Umbilical cord (tissue), 2 donors: ENCODE measurements around the gene SCAF1. TPM values are rescaled to one million over a fixed set of nuclear protein-coding genes. Genes with fewer than 3 reads are reported as not detected.
A peak's percentile ranks its signal among the peaks of the same experiment; 100 is the strongest.

Experiments
- DNase-seq: peaks from one replicate; pipeline ENCODE4 v3.0.0-alpha.2; 2015; ENCODE audit warnings: low spot score
- total RNA-seq: library from RNA; depleted of rRNA; stranded (reverse); fragments of >200 nt; gene quantifications from one replicate; pipeline ENCODE4 v1.2.3, GENCODE V29; 2014; ENCODE audit warnings: low replicate concordance; ENCODE audit not compliant: insufficient read depth

The SCAF1 gene
- total RNA-seq, 1 donor from 2014 or later, result 7.9 TPM

DNA sequence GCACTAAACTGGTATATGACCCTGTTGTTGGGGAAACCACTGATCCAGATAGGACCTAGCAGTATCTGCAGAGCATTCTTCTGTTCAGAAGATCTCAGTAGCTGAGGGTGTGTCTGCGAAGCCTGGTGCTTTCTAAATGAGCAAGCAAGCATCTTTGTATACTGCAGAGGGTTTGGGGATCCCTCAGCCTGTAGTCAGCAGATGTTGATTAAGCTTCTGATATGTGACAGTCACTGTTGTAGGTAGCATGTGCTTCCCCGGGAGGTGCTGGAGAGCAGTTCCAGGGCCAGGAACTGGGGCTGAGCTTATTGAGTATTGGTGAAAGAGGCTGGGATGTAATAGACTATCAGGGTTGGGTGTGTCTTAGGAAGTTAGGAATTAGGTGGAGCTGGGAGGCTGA is 1.5 kb downstream of the SCAF1 start:
- no peak for DNase-seq

DNA sequence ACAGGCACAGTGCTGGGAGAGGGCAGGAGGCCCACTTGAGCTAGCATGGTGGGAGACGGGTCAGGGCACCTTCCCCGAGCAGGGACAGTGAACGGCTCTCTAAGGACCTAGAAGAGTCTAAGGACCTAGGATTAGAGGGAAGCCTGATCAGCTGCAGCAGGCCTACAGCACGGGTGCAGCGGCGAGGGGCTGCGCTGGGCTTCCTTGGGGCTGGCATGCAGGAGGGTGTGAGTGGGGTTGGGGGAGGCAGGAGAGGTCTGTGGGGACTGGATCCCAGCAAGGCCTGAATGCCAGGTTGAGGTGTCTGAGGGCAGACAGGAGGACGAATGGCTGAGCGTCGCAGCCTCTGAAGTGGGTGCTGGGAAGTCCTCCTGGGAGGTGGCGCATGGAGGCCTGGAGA is 3.6 kb downstream of the SCAF1 start:
- DNase-seq, result no peak

DNA sequence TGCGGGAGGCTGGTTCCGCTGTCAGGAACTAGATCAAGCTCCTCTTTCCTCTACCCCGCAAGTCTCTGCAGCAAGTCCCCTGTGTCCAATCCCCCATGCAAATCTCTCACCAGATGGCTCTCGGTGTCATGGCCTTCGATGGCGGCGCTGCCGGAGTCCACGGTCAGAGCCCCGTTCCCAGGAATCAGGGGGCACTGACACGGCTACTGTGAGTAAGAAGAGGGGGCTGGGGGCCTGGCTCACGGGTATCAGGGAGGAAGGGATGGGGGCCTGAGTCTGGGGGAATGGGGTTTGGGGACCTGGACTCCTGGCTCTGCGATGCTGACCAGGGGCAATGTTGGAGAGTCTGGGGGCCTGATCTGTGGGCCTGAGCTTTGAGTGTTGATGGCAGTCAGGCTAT is 4.0 kb downstream of the SCAF1 start:
- DNase-seq, result no peak

- no peak for DNase-seq
These were observed 4.6 kb downstream of the SCAF1 start for GRCh38 chr19:49646586-49646985.

GRCh38 chr19:49651029-49651819 is 9.2 kb downstream of the SCAF1 start:
- DNase-seq, result no peak

GRCh38 chr19:49651820-49652550 is 10.0 kb downstream of the SCAF1 start:
- DNase-seq, result no peak

- no peak for DNase-seq
These were observed 10.8 kb downstream of the SCAF1 start for GRCh38 chr19:49652551-49653465.

DNA sequence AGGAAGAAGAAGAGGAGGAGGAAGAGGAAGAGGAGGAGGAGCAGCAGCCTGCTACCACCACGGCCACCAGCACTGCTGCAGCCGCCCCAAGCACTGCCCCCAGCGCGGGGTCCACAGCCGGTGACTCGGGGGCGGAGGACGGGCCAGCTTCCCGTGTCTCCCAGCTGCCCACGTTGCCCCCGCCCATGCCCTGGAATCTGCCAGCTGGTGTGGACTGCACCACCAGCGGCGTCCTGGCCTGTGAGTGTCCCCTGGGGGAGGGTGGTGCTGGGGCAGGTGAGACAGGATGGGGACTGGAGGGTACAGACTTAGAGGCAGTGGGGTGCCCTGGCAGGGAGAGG is 11.4 kb downstream of the SCAF1 start:
- no peak for DNase-seq

GRCh38 chr19:49654581-49654980 is 12.6 kb downstream of the SCAF1 start:
- DNase-seq, result no peak

GRCh38 chr19:49655570-49656455 is 13.8 kb downstream of the SCAF1 start:
- no peak for DNase-seq

GRCh38 chr19:49656456-49657109 is 14.6 kb downstream of the SCAF1 start:
- DNase-seq, result no peak

DNA sequence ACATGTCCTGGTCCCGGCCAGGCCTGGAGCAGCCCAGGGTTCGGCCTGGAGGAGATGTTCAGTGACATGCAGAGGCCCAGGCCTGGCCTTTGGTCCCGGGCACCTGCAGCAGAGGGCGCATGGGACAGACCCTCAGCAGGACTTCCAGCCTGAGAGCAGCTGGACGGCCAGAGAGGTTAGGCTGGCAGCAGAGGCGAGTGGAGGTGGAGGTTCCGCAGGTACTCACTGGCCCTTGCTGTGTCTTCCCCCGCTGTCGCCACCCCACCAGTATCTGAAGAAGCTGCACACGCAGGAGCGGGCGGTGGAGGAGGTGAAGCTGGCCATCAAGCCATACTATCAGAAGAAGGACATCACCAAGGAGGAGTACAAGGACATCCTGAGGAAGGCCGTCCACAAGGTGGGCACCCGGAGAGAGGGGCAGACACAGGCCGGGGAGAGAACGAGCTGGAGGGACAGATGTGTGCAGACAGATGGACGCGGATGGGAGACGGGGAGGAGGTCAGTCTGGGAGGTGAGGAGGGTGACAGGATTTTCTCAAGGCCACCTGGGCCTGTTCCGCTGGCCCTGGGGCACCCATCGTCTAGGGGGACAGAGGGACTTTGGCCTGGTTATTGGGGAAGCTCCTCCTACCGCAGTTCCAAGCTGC is 15.6 kb downstream of the SCAF1 start:
- no peak for DNase-seq

GRCh38 chr19:49658139-49658517 is 16.1 kb downstream of the SCAF1 start:
- DNase-seq, result no peak

- no peak for DNase-seq
These were observed 16.8 kb downstream of the SCAF1 start for GRCh38 chr19:49658566-49659442.

- no peak for DNase-seq
These were observed 18.4 kb downstream of the SCAF1 start for GRCh38 chr19:49660338-49660961.

DNA sequence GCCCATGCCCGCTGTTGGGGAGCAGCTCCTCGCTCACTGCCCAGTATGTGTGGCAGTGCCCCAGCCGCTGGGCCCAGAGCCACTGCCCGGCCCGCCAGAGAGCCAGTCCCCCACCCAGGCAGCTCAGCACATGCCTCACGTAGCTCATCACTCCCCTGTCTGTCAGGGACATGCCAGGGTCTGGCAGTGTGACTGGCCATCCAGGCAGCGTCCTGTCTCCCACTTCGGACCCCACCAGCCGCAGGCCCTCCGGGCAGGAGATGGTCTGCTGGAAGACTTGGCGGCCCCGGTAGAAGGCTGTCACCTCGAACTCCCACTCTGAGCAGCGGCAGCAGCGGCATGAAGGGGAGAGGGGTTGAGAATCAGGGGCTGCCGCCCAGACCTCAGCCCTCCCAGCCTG is 20.0 kb downstream of the SCAF1 start:
- DNase-seq, result no peak

DNA sequence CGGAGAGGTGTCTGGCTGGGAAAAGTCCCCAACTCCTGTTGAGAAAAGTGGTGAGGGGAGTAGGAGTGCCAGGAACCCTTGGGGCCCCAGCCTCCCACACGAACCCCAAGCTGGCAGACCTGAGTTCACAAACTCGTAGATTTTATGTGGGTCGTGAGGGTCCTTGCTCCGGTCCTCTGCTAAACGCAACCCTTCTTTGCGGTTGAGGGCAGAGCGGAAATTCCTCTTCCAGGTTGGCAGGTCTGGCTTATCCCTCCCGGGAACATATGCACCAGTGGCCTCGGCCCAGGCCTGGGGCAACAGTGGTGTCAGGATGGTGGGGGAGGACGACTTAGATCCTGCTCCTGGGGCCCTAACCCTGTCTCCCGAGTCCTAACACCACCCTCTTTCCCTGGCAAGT is 21.2 kb downstream of the SCAF1 start:
- no peak for DNase-seq

DNA sequence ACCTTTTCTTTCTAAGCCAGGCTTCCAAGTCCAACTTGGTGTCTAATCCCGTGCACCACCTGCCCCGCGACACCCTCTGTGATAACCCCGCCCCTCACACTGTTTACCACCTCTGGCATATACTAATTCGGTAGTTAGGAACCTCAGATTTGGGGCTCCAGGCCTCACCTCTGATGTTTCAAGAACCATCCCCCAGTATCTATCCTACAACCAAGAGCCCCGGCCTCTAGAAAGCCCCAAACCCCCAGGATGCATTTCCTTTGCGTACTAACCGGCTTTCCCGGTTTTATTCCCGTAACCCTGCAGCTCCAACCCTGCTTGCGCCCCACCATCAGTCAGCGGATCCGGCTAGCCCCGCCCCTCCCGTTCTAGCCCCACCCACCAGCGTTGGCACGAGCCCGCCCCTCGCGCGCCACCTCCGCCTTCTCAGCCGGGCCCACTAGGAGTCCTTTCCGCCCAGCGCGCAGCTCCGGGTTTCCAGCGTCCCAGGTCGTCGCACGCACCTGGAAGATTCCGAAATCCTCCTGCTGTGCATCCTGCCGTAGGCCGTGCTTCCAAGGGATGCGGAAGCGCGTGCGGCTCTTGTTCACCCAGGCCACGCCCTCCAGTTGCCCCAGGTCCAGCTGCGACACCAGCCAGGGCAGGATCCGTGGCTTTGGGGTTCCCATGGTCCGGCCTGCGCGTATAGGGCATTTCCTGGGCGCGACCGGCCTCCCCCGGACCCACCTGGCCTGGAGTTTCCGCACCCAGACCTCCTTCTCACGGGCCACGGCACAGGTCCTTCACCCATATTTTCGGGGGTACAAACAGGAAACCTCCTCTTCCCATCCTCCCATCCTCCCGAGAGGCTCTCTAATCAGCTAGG is 22.4 kb downstream of the SCAF1 start:
- DNase-seq, result peak; percentile 86
